Tibial nerve (tissue), 3 donors: ENCODE results near the gene DNAJC11.

Source experiments
- EP300 ChIP-seq, 2 donors: sonication (generic); formaldehyde crosslinking; IDR thresholded peaks; one replicate each; pipeline ENCODE4 v1.6.1; 2017; ENCODE audit warnings: antibody characterized with exemption in 2 of 2, mild to moderate bottlenecking in 1 of 2
- POLR2A ChIP-seq, 2 donors: fragments of 450-650 bp; IDR thresholded peaks; one replicate each; pipeline ENCODE4 v1.6.1; 2017; ENCODE audit warnings: antibody characterized with exemption in 2 of 2, mild to moderate bottlenecking in 2 of 2, moderate library complexity in 2 of 2

DNA sequence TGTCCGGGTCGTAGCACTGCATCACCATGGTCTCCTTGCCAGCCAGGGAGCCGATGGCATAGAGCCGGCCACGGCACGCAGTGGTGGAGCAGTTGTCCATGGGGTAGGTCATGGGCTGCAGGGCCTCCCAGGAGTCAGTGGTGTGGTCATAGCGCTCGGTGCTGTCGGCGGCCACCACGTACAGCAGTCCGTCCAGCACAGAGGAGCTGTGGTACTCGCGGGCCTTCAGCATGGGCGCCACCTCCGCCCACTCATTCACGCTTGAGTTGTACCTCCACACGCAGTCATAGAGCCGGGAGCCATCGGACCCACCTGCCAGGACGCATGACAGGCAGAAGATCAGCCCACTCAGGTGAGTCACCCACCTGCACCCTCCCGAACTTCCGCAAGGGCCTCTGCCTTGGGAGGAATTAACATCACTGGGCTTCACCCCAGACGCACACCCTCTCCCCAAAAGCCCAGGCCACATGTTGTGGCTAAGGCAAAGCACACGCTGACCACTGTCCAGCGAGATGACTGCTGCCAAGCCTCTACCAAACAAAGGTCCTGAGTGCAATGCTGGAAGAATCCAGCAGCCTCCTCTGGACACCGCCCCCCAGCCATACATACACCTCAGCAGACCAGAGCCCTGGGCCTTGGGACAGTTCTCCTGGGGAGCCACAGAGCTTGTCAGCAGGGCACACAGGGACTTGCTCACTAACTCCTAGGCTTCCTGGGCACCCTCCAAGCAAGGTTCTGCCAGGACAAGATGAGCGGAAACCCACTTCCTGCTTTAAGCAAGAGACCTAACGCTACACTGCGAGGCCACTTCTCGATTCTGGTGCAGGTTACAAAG lies 102.3 kb downstream of the DNAJC11 start:
- TF ChIP-seq POLR2A (IDR thresholded peaks at IDR 0.05) = no peak
- TF ChIP-seq EP300 (IDR thresholded peaks at IDR 0.05) = no peak
